Activated naive CD4-positive, alpha-beta T cell treated with anti-CD3 and anti-CD28 coated beads, Interleukin-2, amount 50 U/mL, for 16 hours (primary cell): Measurements from ENCODE around the gene STXBP1.

Experiments used
- DNase-seq: peaks from one replicate; pipeline ENCODE4 v3.0.0-alpha.2; 2020

STXBP1 gene

DNA sequence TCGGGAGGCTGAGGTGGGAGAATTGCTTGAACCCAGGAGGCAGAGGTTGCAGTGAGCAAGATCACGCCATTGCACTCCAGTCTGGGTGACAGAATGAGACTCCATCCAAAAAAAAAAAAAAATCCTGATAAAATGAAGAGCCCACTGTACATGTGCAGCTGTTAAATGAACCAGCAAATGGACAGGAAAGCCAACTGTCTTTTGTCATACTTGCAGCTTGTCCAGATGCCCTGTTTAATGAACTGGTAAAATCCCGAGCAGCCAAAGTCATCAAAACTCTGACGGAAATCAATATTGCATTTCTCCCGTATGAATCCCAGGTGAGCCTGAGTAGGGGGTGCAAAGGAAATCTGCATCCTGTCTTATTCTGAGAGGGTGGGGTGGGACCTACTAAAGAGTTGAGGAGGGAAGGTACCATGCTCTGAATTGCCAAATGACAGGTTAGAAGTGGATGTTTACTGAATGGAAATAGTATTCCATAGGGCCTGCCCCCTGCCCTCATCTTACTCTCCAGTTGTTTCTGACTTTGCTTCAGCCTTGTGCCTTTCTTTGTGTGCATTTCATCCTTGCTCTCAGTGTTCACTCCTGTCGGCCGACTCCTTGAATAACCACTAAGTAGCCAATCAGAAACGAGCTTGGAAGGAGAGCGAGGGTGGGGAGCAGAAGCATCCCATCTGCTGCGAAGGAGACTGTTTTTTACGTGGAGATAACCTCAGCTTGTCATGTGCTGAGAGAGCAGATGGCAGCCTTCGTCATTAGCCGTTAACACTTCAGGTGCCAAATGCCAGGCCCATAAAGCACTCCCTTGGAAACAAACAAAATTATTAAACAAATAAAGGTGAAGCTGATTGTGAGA is 49.0 kb downstream of the STXBP1 start:
- DNase-seq = no peak

DNA sequence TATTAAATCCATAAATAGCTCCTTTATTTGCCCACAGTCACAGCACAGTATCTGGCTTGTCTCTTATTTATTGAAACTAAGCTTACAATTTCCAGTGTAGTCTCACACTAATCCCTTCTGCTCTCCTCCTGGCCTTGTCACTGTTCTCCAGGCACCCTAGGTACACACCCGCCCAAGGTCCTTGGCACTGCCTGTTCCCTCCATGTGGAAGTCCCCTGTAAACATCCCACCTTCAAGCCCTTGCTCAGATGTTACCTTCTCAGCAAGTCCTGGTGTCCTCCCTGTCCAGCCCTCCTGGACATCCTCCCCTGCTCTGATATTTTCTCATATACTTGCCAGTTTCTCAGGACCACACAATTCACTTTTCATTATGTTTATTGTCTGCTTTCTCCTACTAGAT is 50.5 kb downstream of the STXBP1 start:
- no peak for DNase-seq

DNA sequence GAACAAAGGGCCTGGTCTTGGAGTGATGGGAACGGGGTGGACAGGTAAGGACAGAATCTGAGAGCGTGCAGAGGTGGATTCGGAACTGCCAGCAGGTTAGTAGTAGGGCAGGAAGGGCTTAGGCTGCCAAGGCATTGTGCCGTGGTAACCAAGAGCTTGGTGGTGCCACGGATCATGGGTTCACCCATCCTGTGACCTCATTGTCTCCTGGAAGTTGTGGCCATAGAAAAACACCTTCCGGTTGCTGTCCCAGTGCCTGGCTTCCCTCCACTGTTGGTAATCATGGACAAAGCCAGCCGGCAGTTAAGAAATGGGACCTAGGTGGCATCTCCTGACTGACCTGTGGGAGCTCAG is 52.2 kb downstream of the STXBP1 start:
- DNase-seq = no peak

DNA sequence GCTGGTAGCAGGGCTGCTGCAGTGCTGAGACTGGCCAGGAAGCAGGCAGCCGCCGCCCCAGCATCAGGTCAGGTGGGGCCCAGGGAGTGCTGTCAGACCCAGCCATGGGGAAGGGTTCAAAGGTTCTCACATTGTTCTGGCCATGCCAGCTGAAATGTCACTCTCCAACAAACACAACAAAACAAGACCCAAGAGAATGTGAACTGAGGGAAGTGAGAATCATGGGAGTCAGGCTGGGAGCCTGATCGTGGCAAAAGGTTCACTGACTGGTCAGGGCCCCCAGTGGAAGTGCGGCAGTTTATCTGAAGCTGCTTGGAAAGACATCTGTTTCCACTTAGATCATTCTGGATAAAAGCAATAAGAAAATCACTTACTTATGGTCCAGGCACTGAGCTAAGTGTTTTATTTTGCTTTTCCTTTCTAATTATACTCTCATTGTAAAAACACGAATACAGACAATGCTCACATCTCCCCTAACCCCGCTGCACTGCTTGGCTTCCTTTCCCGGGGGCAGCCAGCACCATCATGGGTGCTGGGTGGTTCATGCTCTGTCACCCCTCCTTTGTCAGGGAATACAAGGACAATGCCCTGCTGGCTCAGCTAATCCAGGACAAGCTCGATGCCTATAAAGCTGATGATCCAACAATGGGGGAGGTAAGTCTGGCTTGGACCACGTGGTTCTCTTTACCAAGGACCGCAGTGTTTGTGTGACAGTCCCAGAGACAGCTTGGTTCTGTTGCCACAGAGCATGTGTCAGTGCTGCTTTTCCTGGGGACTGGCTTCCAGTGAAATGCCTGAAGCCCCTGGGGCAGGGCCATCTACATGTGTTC is 52.8 kb downstream of the STXBP1 start:
- no peak for DNase-seq

DNA sequence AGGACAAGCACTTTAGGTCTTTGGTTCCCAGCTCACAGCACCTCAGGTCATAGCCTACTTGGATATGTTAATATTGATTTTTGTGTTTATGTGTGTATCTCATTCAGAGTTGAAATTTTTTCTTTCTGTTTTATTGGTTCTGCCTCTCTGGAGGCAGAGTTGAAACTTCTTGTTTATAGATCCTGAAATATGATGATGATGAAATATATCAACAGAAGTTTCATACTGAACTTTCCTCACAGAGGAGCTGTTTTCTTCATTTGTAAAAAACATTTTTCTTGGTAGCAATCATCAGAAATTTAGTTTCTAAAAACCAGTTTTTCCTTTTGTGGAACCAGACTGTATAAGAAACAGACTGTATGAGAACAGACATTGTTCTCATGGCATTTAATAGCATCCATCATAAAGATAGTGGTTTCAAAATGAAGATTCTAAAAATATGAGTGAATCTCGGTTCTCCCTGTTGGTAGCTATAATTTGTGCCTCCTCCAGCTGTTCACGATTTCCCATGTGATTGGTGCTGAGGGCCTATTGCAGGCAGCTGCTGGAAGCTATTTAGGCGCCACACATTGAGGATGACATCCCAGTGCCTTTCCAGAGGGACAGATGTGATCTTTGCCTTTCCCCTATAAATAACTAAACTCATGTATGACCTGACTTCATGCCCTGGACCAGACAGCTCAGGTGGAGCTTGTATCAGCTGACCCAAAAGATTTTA is 55.2 kb downstream of the STXBP1 start:
- DNase-seq = no peak

DNA sequence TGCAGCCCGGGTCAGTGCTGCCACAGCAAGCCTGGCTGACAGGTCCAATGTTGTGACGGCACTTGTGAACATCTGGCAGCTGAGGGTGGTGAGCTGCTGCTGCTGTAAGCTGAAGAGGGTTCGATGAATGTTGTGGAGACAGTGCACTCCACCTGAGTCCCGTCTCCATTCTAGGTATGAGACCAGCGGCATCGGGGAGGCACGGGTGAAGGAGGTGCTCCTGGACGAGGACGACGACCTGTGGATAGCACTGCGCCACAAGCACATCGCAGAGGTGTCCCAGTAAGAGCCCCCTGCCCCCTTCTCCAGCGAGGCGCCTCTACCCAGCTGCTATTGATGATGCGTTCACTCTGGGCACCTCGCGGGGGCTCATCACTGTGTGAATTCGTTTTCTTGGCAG is 55.8 kb downstream of the STXBP1 start:
- DNase-seq = no peak

DNA sequence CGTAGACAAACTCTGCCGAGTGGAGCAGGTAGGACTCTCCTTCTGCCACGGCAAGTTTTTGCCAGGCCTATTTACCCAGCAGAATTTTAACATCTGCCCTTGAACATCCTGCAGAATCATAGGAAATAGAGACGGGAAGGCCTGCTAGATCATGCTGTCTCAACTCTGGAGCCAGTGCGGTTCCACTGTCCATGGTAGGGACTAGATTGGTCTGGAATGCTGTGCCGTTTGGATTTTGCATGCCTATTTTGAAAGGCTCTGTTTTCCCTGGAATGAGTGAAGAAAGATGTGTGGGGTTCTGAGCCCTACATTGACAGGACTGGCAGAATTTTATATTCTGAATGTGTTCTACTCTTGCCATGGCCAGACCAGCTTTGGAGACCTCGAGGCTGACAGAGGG is 61.2 kb downstream of the STXBP1 start:
- DNase-seq = no peak

DNA sequence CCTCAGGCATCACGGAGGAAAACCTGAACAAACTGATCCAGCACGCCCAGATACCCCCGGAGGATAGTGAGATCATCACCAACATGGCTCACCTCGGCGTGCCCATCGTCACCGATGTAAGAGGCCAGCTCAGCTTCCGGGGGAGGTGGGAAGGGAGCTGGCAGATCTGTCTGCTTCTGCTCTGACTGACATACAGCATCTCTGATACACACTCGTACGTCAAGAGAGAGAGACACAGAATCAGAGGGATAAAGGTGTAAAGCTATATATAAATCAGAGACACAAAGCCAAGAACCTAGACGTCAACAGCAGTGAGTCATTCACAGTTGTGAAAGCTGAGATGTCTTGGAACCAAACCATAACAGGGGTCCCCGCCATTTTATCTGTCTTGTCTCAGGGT is 64.6 kb downstream of the STXBP1 start:
- no peak for DNase-seq

DNA sequence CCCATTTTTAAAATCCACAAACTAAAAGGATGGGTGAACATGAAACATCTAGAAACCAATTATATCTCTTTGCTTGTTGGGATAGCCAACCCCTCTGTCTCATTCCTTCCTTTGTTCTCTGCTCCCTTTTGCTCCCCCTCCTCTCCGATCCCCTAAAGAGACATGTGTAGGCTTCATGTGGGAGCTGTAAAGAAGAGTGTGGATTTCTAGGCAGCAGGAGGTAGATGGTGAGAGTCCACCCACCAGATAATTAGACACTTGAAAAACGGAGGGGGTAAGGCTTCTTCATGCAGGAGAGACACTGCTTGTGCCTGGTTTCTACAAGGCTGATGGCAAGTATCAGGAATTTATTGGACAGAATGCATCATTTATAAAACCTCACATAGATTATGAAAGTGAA is 67.4 kb downstream of the STXBP1 start:
- no peak for DNase-seq

DNA sequence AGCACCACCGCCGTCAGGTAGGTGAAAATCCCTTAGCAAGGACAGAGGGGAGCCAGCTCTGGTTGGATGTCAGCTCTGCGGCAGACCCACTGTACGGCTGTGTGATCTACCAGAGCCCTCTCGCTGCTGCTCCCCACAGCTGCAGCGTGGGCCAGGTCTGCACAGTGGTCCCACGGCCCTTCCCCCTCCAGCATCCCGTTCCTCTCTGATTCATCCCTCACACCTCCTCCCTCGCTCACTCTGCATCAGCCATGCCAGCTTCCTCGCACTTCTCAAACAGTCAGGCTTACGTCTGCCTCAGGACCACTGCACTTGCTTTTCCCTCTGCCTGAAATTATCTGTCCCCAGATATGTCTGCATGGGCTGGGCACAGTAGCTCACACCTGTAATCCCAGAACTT is 68.1 kb downstream of the STXBP1 start:
- no peak for DNase-seq

DNA sequence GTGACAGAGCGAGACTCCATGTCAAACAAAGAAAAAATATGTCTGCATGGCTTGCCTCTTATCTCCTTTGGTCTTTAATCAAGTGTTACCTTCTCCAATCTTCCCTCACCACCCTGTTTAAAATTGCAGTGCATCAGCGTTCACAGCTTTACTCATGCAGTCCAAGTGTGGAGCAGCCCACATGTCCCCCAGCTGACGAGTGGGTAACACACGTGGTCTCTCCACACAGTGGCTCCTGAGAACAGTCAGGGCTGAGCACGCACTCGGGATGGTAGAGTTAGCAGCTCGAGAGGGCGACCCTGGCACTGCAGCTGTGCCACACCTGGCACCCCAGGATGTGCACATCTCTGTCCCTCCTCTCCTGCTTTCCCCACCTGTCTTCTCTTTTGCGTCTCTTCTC is 68.8 kb downstream of the STXBP1 start:
- DNase-seq = no peak

DNA sequence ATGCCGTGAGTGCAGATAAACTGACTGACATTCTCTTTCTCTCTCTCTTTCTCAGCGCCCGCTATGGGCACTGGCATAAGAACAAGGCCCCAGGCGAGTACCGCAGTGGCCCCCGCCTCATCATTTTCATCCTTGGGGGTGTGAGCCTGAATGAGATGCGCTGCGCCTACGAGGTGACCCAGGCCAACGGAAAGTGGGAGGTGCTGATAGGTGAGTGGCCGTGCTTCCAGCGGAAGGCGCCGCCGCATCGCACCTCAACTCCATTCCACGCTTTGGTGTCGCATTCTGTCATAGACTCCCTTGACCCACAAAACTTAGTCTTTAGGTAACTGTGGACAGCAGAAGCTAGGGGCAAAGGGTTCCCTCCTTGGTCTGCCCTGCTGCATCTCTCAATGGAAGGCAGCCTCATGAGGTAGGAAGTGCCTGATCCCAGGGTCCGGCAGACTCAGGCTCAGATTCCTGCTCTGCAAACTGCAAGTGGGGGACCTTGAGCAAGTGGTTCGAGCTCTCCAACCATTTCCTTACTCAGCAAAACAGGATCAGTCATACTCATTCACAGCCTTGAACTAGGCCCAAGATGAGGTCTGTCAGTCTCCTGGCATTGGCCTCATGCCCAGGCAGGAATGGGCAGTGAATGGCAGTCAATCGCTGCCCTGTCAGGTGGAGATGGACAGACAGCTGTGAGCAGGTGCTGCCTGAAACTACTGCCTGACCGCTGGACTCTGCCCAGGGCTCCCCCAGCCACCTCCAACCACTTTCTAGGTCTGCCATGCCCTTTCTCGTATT is 70.5 kb downstream of the STXBP1 start:
- DNase-seq = no peak

DNA sequence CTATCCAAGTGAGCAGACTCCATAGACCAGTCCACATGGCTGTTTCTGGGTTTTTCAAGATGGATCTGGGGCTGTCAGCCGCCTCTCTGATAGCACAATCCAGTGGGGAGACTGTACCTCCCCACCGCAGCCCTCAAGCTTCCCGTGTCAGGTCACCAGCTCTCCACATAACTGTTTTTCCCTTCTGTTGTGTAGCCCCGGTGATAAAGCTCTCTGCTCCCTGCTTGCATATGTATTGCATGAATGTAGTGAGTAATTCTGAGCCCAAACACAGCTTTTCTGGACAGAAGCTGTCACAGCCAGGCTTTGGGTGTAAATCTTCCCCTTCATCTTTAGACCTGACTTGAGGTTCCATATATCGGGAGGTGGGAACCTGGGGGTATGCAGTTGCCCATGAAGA is 71.6 kb downstream of the STXBP1 start:
- no peak for DNase-seq

DNA sequence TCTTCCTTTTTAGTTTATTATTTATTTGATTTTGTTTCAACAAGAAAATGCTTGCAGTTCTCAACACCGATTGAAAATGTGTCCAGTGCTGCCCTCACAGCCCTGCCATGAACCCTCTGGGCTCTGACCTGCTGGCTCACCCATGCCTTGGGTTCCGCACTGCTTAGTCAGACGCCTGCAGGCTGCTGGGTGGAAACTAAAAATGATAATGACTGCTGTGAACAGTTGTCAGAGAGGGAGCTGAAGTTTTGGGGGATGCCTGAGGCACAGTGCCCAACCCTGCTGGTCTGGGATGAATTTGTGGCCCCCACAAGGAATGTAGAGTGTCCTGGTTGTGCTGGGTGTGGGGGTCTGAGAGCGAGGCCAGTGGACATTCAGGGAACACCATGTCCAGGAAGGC is 72.5 kb downstream of the STXBP1 start:
- DNase-seq = no peak

DNA sequence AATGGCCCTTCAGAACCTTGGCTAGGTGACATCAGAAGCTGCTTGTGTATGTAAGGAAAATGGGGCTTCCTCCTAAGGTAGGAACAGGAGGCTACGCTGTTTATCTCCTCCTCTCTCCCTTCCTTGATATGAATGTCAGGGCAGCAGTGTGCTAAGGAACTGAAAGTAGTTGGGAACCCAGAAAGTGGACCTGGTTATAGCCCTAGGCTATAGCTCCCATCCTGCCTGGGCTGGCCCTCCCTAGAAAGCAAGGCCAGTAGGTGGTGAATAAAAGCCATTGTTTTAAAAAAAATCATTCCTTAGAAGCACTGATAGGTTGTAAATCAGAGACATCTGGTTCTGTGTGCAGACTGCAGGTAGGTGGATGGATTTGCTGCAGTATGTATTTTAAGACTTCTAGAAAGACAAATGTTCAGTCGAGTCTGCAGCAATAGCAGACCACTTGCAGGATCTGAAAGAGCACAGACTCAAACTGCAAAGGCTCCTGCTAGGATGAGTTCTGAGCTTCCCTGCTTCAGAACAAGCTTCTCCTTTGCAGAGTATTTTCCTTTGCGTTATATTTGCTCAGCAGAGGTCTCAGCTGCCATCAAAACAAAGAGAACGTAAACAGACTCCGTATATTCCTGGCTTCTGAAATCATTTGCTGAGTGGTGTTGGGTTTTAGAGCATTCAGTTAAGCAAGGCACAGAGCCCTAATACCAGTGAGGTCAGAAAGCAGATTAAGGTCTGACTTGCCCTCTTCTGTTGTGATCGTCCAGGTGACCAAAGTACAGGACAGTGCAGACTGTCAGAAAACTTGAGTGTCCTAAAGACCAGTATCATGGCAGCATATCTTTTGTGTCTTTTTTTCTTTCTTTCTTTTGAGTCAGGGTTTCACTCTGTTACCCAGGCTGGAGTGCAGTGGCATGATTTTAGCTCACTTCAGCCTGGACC is 74.7 kb downstream of the STXBP1 start:
- no peak for DNase-seq

DNA sequence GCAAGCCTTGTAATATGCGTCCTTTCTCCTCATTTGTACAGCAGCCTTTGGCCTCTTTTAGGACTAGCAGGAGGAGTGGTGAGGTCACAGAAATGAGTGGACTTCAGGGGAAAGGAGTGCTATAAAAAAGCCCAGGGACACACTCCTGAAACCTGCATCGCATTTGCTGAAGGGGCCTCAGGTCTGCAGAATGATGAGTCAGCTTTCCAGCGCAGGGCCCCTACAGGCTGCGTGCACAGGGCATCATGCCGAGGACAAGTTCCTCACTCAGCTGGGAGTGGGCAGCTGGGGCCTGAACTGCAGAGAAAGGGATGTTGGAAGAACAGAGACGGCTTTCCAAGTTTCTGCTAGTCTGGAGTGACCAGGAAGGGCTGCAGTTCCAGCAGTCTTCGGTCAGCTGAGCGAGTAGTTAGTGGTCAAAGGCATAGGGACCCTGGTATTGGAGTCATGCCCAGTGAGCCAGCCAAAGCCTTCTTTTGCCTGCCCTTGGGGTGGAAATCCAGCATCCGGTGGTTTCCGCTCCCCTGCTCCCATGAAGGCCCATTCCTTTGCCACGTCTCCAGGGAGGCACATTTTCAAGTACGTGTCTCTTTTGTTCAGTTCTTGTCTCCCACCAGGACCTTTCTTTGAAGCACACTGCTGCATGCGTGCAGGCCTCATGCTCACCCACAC is 77.4 kb downstream of the STXBP1 start:
- DNase-seq = no peak

DNA sequence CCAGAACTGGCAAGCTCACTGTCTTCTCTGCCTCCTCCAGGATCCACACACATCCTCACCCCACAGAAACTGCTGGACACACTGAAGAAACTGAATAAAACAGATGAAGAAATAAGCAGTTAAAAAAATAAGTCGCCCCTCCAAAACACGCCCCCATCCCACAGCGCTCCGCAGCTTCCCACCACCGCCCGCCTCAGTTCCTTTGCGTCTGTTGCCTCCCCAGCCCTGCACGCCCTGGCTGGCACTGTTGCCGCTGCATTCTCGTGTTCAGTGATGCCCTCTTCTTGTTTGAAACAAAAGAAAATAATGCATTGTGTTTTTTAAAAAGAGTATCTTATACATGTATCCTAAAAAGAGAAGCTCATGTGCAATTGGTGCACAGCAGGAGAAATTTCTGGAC is 78.7 kb downstream of the STXBP1 start:
- DNase-seq = no peak

DNA sequence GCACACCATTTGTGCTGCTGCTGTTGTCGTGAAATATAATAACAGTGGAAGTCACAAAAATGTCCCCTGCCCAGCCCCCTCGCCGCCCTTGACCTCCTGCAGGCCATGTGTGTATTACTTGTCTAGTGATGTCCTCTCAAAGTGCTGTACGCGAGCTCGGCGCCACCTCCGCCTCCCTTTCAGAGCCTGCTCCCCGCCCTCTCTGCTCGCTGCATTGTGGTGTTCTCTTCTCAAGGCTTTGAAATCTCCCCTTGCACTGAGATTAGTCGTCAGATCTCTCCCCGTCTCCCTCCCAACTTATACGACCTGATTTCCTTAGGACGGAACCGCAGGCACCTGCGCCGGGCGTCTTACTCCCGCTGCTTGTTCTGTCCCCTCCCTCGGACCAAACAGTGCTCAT is 80.0 kb downstream of the STXBP1 start:
- DNase-seq = no peak

DNA sequence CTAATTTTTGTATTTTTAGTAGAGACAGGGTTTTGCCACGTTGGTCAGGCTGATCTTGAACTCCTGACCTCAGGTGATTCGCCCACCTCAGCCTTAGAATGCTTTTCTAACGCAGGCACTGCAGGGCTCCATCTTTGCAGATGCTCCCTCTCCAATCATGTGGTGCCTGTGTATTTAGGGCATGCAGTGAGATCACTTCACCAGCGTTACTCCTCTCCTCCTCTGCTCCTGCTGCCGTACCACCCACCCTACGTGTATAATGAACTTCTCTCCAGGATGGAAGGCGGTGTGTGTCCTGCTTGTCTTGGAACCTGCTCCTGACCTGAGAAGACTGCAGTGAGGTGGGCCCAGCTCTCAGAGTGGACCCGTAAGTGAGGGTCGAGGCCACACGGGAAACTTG is 81.1 kb downstream of the STXBP1 start:
- no peak for DNase-seq

DNA sequence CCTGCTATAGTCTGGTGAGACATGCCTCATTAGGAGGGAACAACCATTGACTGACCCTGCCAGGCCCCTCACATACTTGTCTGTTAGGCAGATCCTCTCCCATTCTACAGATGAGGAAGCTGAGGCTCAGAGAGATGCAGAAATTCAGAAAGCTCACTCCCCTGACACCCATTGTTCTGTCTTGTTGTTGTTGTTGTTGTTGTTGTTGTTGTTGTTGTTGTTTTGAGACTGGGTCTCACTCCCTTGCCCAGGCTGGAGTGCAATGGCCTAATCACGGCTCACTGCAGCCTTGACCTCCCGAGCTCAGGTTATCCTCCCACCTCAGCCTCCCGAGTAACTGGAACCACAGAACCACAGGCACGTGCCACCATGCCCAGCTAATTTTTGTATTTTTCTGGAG is 81.6 kb downstream of the STXBP1 start:
- no peak for DNase-seq
